ENCODE results near the gene ATG4D.

ATG4D gene

GRCh38 chr19:10543420-10544241, at the start of gene ATG4D:
Gene ATG4D, plus strand, starts transcription at chr19:10543904. Its CDS starts 187 bp downstream, at chr19:10544091.
- peak; percentile 80 for DNase-seq

DNA sequence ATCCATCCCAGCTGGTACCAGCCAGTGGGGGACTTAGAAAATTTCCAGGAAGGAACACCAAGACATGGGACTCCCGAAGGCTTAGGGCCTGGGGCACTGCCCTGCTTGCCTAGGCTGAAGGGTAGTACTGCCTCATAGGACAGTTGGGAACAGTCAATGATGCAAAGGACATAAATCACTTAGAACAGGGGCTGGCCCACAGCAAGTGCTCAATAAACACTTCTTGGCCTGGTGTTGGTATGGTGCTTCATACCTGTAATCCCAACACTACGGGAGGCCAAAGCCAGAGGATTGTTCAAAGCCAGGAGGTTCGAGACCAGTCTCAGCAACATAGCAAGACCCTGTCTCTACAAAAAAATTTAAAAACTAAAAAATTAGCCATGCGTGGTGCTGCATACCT, 46.3 kb upstream of the ATG4D start:
- no peak for DNase-seq

DNA sequence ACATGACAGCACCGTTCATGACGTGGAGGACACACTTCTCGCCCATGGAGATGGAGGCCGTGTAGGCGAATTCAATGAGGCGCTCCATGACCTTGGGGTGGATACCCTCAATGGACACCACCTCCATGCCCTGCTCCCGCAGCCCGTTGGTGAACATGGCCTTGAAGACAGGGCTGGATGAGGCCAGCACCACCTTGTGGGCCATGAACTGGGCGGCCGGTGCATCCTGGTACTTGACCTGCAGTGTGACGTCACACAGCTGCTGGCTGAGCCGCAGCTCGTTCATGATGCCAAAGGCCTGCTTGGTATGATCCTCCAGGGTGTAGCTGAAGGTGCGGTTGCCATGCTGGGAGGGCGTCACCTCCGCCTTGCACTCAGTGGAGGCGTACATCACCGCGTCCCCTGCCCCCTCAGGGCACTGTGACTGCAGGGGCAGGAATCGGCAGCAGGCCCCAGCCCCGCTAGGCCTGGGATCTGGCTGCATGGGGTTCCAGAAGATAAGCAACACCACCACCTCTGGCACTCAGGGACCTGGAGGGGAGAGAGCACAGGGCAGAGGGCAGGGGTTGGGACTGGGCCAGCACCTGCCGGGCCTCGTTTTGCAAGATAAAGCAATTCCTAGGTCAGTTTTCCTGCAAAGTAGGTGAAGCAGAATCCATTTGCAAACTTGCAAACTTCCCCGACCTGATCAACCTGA, 44.0 kb upstream of the ATG4D start:
- DNase-seq, result no peak

DNA sequence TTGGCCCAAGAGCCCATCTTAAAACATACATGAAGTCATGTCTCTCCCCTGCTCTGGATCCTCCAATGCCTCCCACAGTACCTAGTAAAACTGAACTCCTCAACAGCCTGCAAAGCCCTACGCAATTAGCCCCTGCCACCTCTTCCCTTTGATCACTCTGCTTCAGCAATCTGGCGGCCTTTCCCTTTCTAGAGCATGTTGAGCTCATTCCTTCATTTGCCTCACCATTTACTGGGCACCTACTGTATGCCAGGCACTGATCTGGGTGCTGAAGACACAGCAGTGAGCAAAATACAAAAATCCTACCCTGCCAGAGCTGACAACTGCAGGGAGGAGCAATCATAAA, 43.5 kb upstream of the ATG4D start:
- DNase-seq, result no peak

DNA sequence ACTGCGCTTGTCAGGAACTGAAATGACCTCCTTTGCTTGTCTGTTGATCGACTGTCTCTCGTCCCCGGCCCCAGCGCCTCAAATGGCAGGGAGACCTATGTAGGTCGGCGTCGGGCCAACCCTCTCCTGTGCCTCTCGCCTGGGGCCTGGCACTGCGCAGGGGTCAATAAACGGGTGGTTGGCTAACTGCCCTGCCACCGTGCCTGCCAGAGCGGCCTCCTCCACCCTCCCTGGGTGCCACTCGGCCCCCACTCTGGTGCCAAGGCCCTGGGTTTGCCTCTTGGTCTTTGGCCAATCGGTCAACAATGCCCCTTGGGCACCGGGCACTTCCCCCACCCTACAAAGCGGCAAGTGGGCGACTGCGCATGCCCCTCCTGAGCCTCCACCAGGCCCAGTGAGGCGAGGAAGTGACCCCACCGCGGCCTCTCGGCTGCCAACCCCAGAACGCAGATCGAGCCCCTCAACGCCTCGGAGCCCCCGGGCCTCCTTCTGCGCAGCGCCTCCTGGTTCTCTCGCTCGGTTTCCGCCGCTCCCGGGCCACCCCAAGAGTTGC, 41.7 kb upstream of the ATG4D start:
- DNase-seq, result peak; percentile 50

DNA sequence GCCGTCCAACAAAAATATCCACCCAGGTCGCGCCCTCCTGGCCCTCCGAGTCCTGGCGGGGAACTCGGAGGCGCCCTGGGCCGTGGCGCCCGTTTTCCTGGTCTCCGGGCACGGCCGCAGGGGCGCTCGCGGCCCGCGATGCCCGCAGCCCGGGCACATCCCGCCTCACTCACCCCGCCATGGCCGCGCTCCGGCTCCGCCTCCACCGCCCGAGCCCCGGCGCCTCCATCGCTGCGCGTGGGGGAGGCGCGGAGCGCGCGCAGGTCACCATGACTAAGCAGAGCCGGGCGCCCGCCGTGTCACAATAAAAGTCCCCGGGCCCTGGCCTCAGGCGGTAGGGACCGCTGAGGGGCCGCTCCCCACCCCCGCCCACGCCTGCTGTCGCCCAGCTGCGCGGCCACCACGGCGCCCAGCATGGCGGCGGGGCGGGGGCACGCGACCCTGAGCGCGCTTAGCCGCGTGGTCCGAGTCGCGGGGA, 41.1 kb upstream of the ATG4D start:
- peak; percentile 91 for DNase-seq

- peak; percentile 41 for DNase-seq
Observed at GRCh38 chr19:10503002-10503789, 40.5 kb upstream of the ATG4D start, which contains the start of gene KEAP1. Gene KEAP1, minus strand, starts transcription at chr19:10503356. Its CDS starts 3,323 bp downstream, at chr19:10500033.

GRCh38 chr19:10505583-10506229, 38.0 kb upstream of the ATG4D start:
- peak; percentile 84 for DNase-seq

- DNase-seq, result no peak
Observed at GRCh38 chr19:10508036-10508435, 35.7 kb upstream of the ATG4D start.

GRCh38 chr19:10508707-10509106, 35.0 kb upstream of the ATG4D start:
- DNase-seq, result no peak

- peak; percentile 65 for DNase-seq
Observed at GRCh38 chr19:10510301-10510802, 33.4 kb upstream of the ATG4D start.

DNA sequence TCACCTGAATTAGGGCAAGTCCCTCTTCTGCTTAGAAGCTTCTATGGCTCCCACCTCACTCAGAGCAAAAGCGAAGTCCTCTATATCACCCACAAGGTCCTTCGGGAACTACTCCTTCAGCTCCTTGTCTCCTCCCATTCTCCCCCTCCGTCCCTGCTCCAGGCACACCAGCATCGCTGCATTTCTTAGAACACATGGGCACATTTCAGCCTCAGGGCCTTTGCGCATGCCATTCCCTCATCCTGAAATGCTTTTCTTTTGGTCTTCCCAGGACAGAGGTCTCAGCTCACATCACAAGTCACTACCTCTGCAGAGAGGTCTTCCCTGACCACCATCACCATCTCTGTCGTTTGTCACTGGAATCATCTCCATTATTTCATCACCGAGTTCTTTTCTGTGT, 30.5 kb upstream of the ATG4D start:
- no peak for DNase-seq

- peak; percentile 57 for DNase-seq
Observed at GRCh38 chr19:10514211-10515145, 29.2 kb upstream of the ATG4D start.

- DNase-seq, result no peak
Observed at GRCh38 chr19:10516064-10516385, 27.7 kb upstream of the ATG4D start.

GRCh38 chr19:10516671-10517286, 26.9 kb upstream of the ATG4D start:
- DNase-seq, result no peak

DNA sequence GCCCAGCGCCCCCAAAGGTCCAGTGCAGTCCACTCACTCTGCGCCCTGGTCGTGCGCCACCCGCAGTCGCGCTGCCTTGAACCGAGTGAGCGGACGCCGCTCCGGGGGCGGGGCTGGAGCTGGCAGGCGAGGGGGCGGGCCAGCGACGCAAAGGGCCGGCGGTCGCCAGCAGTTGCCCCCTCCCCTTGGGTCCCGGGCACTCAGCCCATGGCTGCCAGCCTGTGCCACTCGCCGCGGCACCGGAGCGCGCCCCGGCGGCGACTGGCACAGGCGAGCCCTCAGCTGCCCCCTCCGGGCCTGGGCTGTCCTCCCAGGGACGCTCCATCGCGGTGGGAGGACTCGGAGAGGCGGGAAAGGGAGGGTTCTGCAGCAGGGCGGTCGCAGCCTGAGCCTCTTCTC, 26.3 kb upstream of the ATG4D start, which contains the start of gene S1PR5:
S1PR5 (minus strand) TSS at position 87 of the 399 bp plus-strand sequence. CDS start 2,436 bp downstream, outside the sequence.
- peak; percentile 10 for DNase-seq

DNA sequence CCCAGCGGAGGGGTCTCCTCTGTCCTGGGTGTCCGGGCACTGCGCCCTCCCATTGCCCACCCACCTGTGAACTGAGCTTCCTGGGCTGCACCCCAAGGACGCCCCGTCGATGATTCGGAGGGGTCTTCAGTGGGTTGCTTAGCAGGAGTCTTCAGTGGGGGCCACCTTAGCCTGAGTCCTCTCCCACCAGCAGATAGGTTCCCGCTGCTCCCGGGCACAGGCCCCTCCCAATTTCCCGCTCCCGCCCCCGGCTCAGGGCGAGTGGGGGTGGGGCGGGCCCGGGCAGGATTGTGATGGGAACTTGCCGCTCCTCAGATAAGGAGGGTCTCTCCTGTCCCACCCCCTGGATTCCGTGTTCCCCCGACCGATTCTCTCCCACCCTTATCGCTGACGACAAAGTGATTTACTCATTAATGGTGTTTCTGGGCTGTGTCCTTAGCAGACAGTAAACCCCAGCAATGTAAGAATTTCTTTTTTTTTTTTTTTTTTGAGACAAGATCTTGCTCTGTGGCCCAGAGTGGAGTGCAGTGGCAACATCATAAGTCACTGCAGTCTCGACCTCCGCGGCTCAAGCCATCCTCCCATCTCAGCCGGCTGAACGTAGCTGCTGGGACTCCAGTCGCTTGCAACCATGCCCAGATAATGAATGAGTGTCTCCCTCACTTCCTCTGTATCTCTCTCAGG, 25.8 kb upstream of the ATG4D start:
- DNase-seq, result peak; percentile 13

DNA sequence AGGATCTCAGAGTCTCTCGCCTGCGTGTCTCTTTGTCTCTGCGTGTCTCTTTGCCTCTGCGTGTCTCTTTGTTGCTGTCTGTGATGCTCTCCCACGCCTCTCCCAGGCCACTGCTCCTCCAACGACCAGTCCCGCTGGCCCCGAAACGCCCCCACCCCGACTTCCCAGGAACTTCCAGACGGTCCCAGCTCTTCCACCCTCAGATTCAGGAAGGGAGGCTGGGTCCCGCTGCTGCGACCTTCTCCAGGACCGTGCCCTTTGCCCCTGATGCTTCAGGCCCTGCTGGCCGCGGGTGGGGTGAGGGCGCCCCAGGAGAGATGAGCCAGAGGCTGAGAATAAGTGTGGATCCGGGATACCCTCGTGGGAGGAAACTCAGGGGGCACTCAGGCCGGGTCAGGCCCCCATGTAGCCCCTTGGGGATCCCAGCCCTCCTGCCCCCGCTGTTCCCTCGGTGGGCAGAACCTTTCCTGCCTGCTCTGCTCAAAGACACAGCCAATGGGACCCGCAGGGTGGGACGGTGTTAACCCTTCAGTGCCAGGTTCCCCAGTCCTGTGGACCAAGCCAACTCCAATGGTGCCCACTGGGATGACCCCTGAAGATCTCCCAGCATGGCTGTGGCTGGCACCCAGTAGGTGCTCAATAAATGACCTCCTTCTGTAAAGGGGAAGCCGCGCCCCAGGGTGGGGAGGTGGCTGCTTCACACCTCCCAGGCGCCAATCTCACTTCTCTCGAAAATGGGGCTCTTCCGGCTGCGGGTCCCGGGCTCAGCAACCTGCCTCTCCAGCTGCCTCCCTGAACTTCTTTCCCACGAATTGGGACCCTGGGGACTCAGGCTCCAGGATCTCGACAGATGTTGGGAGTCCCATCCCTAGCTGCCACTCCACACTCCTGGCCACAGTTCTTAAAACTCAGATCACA, 25.0 kb upstream of the ATG4D start:
- no peak for DNase-seq

DNA sequence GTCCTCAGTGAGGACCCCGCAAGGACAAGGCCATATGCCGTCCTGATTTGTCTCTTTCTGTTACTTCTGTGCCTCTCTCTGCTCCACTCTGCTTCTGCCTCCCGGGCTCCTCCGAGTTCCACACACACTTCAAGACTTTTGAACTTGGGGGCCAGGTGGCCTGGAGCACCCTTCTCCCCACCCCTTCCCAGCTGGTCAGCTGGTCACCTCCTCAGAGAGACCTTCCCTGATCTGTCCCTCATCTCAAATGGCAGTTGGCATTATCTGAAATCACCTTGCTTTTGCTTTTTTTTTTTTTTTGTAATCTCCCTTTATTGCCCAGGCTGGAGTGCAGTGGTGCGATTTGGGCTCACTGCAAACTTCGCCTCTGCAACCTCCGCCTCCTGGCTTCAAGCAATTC, 24.3 kb upstream of the ATG4D start:
- no peak for DNase-seq
